Measurements from ENCODE around the gene OSTN. TPM values are rescaled to one million over a fixed set of nuclear protein-coding genes. Genes with fewer than 3 reads are reported as not detected.

The OSTN gene, protein sequence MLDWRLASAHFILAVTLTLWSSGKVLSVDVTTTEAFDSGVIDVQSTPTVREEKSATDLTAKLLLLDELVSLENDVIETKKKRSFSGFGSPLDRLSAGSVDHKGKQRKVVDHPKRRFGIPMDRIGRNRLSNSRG
- total RNA-seq (2016; rRNA removed; fragmentation: Illumina TruSeq; extraction: Trizol) = not detected in 2 replicates
- not detected in 2 replicates for total RNA-seq (2016; cell fraction: cytosol; rRNA removed; fragmentation: Illumina TruSeq; extraction: Trizol; ENCODE audit: low read depth)
- not detected in 2 replicates for total RNA-seq (2016; cell fraction: insoluble cytoplasmic fraction; rRNA removed; fragmentation: Illumina TruSeq; extraction: Trizol)
- total RNA-seq (2016; cell fraction: membrane; rRNA removed; fragmentation: Illumina TruSeq; extraction: Trizol) = not detected in 2 replicates
- total RNA-seq (2016; cell fraction: nucleus; rRNA removed; fragmentation: Illumina TruSeq; extraction: Trizol) = not detected in 2 replicates
- not detected in 2 replicates for polyA plus RNA-seq (2011; rRNA removed)
- polyA plus RNA-seq (2011; cell fraction: cytosol; rRNA removed) = not detected in 2 replicates
- polyA plus RNA-seq (2011; cell fraction: nucleus; rRNA removed) = not detected in 2 replicates
- not detected in 2 replicates for polyA plus RNA-seq (2012)
- not detected in 2 replicates for polyA plus RNA-seq (2016; cell fraction: cytosol; fragmentation: Illumina TruSeq; extraction: Trizol; ENCODE audit: low read depth)
- polyA plus RNA-seq (2016; cell fraction: insoluble cytoplasmic fraction; fragmentation: Illumina TruSeq; extraction: Trizol; ENCODE audit: low read depth) = not detected in 2 replicates
- not detected in 2 replicates for polyA plus RNA-seq (2016; cell fraction: membrane; fragmentation: Illumina TruSeq; extraction: Trizol; ENCODE audit: low read depth)
- not detected in 2 replicates for polyA plus RNA-seq (2016; cell fraction: nucleus; fragmentation: Illumina TruSeq; extraction: Trizol; ENCODE audit: insufficient read depth, low read depth)
- polyA minus RNA-seq (2011; rRNA and poly(A)+ RNA removed; ENCODE audit: low replicate concordance) = not detected in 2 replicates
- not detected in 2 replicates for polyA minus RNA-seq (2011; cell fraction: cytosol; rRNA and poly(A)+ RNA removed)
- not detected in 2 replicates for polyA minus RNA-seq (2011; cell fraction: nucleus; rRNA and poly(A)+ RNA removed)
- Bru-seq, nascent RNA = not detected
- not detected for BruChase-seq, experiment 1, labeled RNA remaining after a 6-hour chase
- BruChase-seq, experiment 2, labeled RNA remaining after a 2-hour chase = not detected
- long read RNA-seq, experiment 1 = 0 reads
- long read RNA-seq, experiment 2 = 0 reads

DNA sequence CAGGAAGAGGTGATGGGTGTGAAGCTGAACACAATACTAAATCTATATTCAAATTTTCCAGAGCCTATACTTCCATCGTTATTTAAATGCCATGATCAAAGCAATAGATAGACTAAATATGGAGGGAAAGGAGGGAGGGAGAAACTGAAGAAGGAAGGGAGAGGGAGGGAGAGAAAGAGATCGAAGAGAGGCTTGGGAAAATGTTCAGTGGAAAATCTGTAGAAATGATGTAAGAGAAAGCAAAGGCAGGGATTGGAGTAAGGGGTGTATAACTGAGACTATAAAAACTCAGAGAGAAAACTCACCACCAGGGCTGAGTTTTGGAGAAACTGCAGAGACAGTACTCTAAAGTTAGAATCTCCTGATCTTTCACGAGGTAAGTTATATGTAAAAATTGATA is at the start of gene OSTN:
Gene OSTN (plus strand): TSS at position 310 of the 400 bp plus-strand sequence. CDS start 13,292 bp downstream, outside the sequence.
- H3K9me3 ChIP-seq (ENCODE audit: low read length) = no peaks in the 10 kb centered on the region
- ATAC-seq = no peak
- no peak for DNase-seq (ENCODE audit: low spot score)
- H3K27me3 ChIP-seq (ENCODE audit: control insufficient read depth in 1 of 2, insufficient read depth in 2 of 2, low read length in 2 of 2) = no peaks in the 10 kb centered on the region
- in situ Hi-C loops (cut with HindIII; ENCODE audit: extremely low pct_ligation_motif_present, low pct_unique_long_range_greater_than_20kb) = no loop called here
- no peaks in the 10 kb centered on the region for H3K36me3 ChIP-seq (replicated peaks in 1 of 2; ENCODE audit: control insufficient read depth in 1 of 2, insufficient read depth in 2 of 2, low read length in 2 of 2)
- H3K9ac ChIP-seq (ENCODE audit: insufficient read depth, low read depth, low read length) = no peak within 1 kb of the TSS
- H3K27ac ChIP-seq (ENCODE audit: extremely low read length, insufficient read depth, low read length) = no peak within 1 kb of the TSS
- no peaks in the 10 kb centered on the region for H3K4me1 ChIP-seq (ENCODE audit: insufficient read depth, low read length)
- no peak within 1 kb of the TSS for H3K4me3 ChIP-seq (replicated peaks in 1 of 3; ENCODE audit: insufficient read depth in 1 of 3, low read depth in 2 of 3, low read length in 3 of 3)
- no TSS peak for BruUV-seq (replicated peaks)
- WGBS (ENCODE audit: low lambda C conversion rate) = 2% methylated on average over 3 of the region's 3 CpGs
- TF ChIP-seq ZNF562 (CRISPR knock-in tag; IDR thresholded peaks at IDR 0.05; ENCODE audit: borderline replicate concordance) (no peak), ZNF260 (CRISPR knock-in tag; IDR thresholded peaks at IDR 0.05; ENCODE audit: borderline replicate concordance, low read depth) (no peak)
- intact Hi-C loops (cut with micrococcal nuclease; ENCODE audit: unreplicated experiment) = no loop called here
- no peak within 1 kb of the TSS for H3K4me2 ChIP-seq (ENCODE audit: low read depth, low read length)
- H2AFZ ChIP-seq (ENCODE audit: low read length) = no peak within 1 kb of the TSS
- no peaks in the 10 kb centered on the region for H4K20me1 ChIP-seq (ENCODE audit: insufficient read depth, low read length)
- no peak for FAIRE-seq
- no peaks in the 10 kb centered on the region for H3K79me2 ChIP-seq (ENCODE audit: insufficient read depth, low read length)
- CTCF ChIA-PET (ENCODE audit: low intra/inter-chr PET ratio, low total read pairs) = no interaction called here
- POLR2A ChIA-PET = no interaction called here

GRCh38 chr3:191151653-191152052 is 47.4 kb upstream of the OSTN start:
- FAIRE-seq (no peak), DNase-seq (ENCODE audit: low spot score) (no peak), ATAC-seq (no peak)
- Histone ChIP-seq H3K4me1 (ENCODE audit: insufficient read depth, low read length) (no peaks in the 10 kb centered on the region), H3K79me2 (ENCODE audit: insufficient read depth, low read length) (no peaks in the 10 kb centered on the region), H4K20me1 (ENCODE audit: insufficient read depth, low read length) (no peaks in the 10 kb centered on the region), H3K4me3 (replicated peaks in 1 of 3; ENCODE audit: insufficient read depth in 1 of 3, low read depth in 2 of 3, low read length in 3 of 3) (no peak overlapping the region), H2AFZ (ENCODE audit: low read length) (no peak overlapping the region), H3K36me3 (replicated peaks in 1 of 2; ENCODE audit: control insufficient read depth in 1 of 2, insufficient read depth in 2 of 2, low read length in 2 of 2) (no peaks in the 10 kb centered on the region), H3K27ac (ENCODE audit: extremely low read length, insufficient read depth, low read length) (no peak overlapping the region), H3K9ac (ENCODE audit: insufficient read depth, low read depth, low read length) (no peak overlapping the region), H3K27me3 (ENCODE audit: control insufficient read depth in 1 of 2, insufficient read depth in 2 of 2, low read length in 2 of 2) (no peaks in the 10 kb centered on the region; a peak in 1 of 5 replicates), H3K9me3 (ENCODE audit: low read length) (peaks cover 32% of the 10 kb centered on the region), H3K4me2 (ENCODE audit: low read depth, low read length) (no peak overlapping the region)
- TF ChIP-seq YEATS4 (CRISPR knock-in tag; IDR thresholded peaks at IDR 0.05; ENCODE audit: borderline replicate concordance) = no peak
- no peak for TF ChIP-seq SRSF1 (optimal IDR thresholded peaks at IDR 0.05; ENCODE audit: low read depth, low read length)
- no peak for TF ChIP-seq FIP1L1 (IDR thresholded peaks at IDR 0.05; ENCODE audit: borderline replicate concordance, insufficient read depth, low read depth, low read length)
- no peak for TF ChIP-seq MAFK (conservative IDR thresholded peaks at IDR 0.05 in 1 of 2, IDR thresholded peaks at IDR 0.05 in 1 of 2; ENCODE audit: low read length in 2 of 2)
- ChIA-PET CTCF (ENCODE audit: low intra/inter-chr PET ratio, low total read pairs) (no interaction called here), POLR2A (no interaction called here)
- BruUV-seq (replicated peaks) = no TSS peak
- 90% methylated on average over 1 of the region's 1 CpG for WGBS (ENCODE audit: low lambda C conversion rate)
- in situ Hi-C loops (cut with HindIII; ENCODE audit: extremely low pct_ligation_motif_present, low pct_unique_long_range_greater_than_20kb) (no loop called here), intact Hi-C loops (cut with micrococcal nuclease; ENCODE audit: unreplicated experiment) (no loop called here)

All from HepG2 (cell line).